GM18498 (cell line): Measurements from ENCODE around the gene CCDC33.
"Not testable (repeated sequence)": the region's sequence is repeated elsewhere in the genome, so short reads cannot be mapped to it uniquely, and the experiment has no call there.

Source experiments
- ATAC-seq: cut with Tn5 transposase; IDR thresholded peaks from one replicate; pipeline ENCODE4 v1.9.1; 2021; ENCODE audit warnings: mild to moderate bottlenecking, moderate library complexity; ENCODE audit not compliant: unreplicated experiment

The CCDC33 gene

GRCh38 chr15:74352393-74352910 lies 116.3 kb downstream of the CCDC33 start:
- no peak for ATAC-seq

- ATAC-seq: not testable (repeated sequence)
Observed at GRCh38 chr15:74353992-74354391, 117.9 kb downstream of the CCDC33 start.

- ATAC-seq: not testable (repeated sequence)
Observed at GRCh38 chr15:74356050-74356449, 119.9 kb downstream of the CCDC33 start.

- not testable (repeated sequence) for ATAC-seq
Observed at GRCh38 chr15:74357514-74357913, 121.4 kb downstream of the CCDC33 start.

- ATAC-seq: not testable (repeated sequence)
Observed at GRCh38 chr15:74359376-74359775, 123.2 kb downstream of the CCDC33 start.

- ATAC-seq: not testable (repeated sequence)
Observed at GRCh38 chr15:74360855-74361254, 124.7 kb downstream of the CCDC33 start.

- no peak for ATAC-seq
Observed at GRCh38 chr15:74362482-74362881, 126.4 kb downstream of the CCDC33 start.

- ATAC-seq: no peak
Observed at GRCh38 chr15:74364936-74365597, 128.9 kb downstream of the CCDC33 start.

GRCh38 chr15:74365598-74366445 lies 129.7 kb downstream of the CCDC33 start:
- ATAC-seq: no peak

GRCh38 chr15:74367296-74367854 lies 131.2 kb downstream of the CCDC33 start, which contains the start of gene CYP11A1:
TSS of gene CYP11A1 (minus strand) at chr15:74367646. CDS start at chr15:74367585, 61 bp downstream.
- no peak for ATAC-seq

GRCh38 chr15:74368121-74368520 lies 132.0 kb downstream of the CCDC33 start:
- ATAC-seq: no peak

- no peak for ATAC-seq
Observed at GRCh38 chr15:74369084-74369745, 133.1 kb downstream of the CCDC33 start.

- no peak for ATAC-seq
Observed at GRCh38 chr15:74369756-74370155, 133.6 kb downstream of the CCDC33 start.

GRCh38 chr15:74370471-74370870 lies 134.3 kb downstream of the CCDC33 start:
- no peak for ATAC-seq

- ATAC-seq: no peak
Observed at GRCh38 chr15:74373056-74373650, 137.0 kb downstream of the CCDC33 start.

- peak; percentile 80 for ATAC-seq
Observed at GRCh38 chr15:74373731-74374647, 137.9 kb downstream of the CCDC33 start.

GRCh38 chr15:74374648-74375302 lies 138.6 kb downstream of the CCDC33 start:
- no peak for ATAC-seq

- no peak for ATAC-seq
Observed at GRCh38 chr15:74375303-74375693, 139.2 kb downstream of the CCDC33 start.

GRCh38 chr15:74376226-74376625 lies 140.1 kb downstream of the CCDC33 start:
- ATAC-seq: no peak
